Cerebellar nuclear complex (tissue), 1 donor: ENCODE measurements around the gene TPP2.

Source experiments
- DNase-seq, 2 experiments: peaks; one replicate each; lab custom pipeline; 2025; lab: John Stamatoyannopoulos, UW

TPP2 gene

GRCh38 chr13:102597029-102597961, 509 bp downstream of the TPP2 start:
- no peak for DNase-seq

- DNase-seq: no peak
Observed at GRCh38 chr13:102598061-102598460, 1.3 kb downstream of the TPP2 start.

- DNase-seq: no peak
Observed at GRCh38 chr13:102599426-102600012, 2.7 kb downstream of the TPP2 start.

- no peak for DNase-seq
Observed at GRCh38 chr13:102606537-102607309, 9.9 kb downstream of the TPP2 start.

GRCh38 chr13:102608974-102609373, 12.2 kb downstream of the TPP2 start:
- DNase-seq: no peak

GRCh38 chr13:102609696-102610095, 12.9 kb downstream of the TPP2 start:
- DNase-seq: no peak

- no peak for DNase-seq
Observed at GRCh38 chr13:102610296-102610895, 13.6 kb downstream of the TPP2 start.

- DNase-seq: no peak
Observed at GRCh38 chr13:102617697-102618350, 21.0 kb downstream of the TPP2 start.

- no peak for DNase-seq
Observed at GRCh38 chr13:102620516-102620915, 23.7 kb downstream of the TPP2 start.

- no peak for DNase-seq
Observed at GRCh38 chr13:102626928-102627327, 30.1 kb downstream of the TPP2 start.

- DNase-seq: no peak
Observed at GRCh38 chr13:102628559-102628958, 31.8 kb downstream of the TPP2 start.

- DNase-seq: no peak
Observed at GRCh38 chr13:102631198-102631597, 34.4 kb downstream of the TPP2 start.

- no peak for DNase-seq
Observed at GRCh38 chr13:102638741-102639140, 42.0 kb downstream of the TPP2 start.

GRCh38 chr13:102642029-102642428, 45.2 kb downstream of the TPP2 start:
- DNase-seq: no peak

GRCh38 chr13:102642475-102642874, 45.7 kb downstream of the TPP2 start:
- peak in 1 of 2 experiments; percentile 15 for DNase-seq

GRCh38 chr13:102643656-102644055, 46.9 kb downstream of the TPP2 start:
- DNase-seq: no peak

GRCh38 chr13:102645701-102646100, 48.9 kb downstream of the TPP2 start:
- peak in 1 of 2 experiments; percentile 4 for DNase-seq

GRCh38 chr13:102648046-102648445, 51.3 kb downstream of the TPP2 start:
- no peak for DNase-seq

GRCh38 chr13:102650444-102650843, 53.7 kb downstream of the TPP2 start:
- no peak for DNase-seq

GRCh38 chr13:102651392-102651791, 54.6 kb downstream of the TPP2 start:
- DNase-seq: no peak

GRCh38 chr13:102651892-102652291, 55.1 kb downstream of the TPP2 start:
- no peak for DNase-seq

- DNase-seq: no peak
Observed at GRCh38 chr13:102654756-102655155, 58.0 kb downstream of the TPP2 start.
